Adrenal gland (tissue), 12 donors: ENCODE results near the gene KIF15. TPM values are rescaled to one million over a fixed set of nuclear protein-coding genes. Genes with fewer than 3 reads are reported as not detected.

Experiments used
- DNase-seq, 7 donors: peaks; one replicate each; pipeline ENCODE4 v3.0.0-alpha.2; 2019 to 2020
- H3K27ac ChIP-seq, 5 donors: fragments of 200-600 bp; sonication (generic) in 4 of 5; 1 replicate in 3 of 5; 2 replicates in 2 of 5; pipeline versions ENCODE4 v1.5.1 to v1.8.0; 2016 to 2020; ENCODE audit warnings: mild to moderate bottlenecking in 1 of 5
- H3K27me3 ChIP-seq: fragments of 200-600 bp; 2 replicates; pipeline ENCODE4 v1.8.0; 2021
- H3K36me3 ChIP-seq, 2 donors: fragments of 200-600 bp; replicated peaks in 1 of 2; 1 replicate in 1 of 2; 2 replicates in 1 of 2; pipeline versions ENCODE4 v1.5.1 to v1.8.0; 2018 to 2022
- H3K4me1 ChIP-seq, 2 donors: fragments of 200-600 bp; replicated peaks in 1 of 2; 1 replicate in 1 of 2; 2 replicates in 1 of 2; pipeline versions ENCODE4 v1.5.1 to v1.8.0; 2018 to 2021
- H3K4me3 ChIP-seq, 4 donors: fragments of 200-600 bp; sonication (generic) in 3 of 4; one replicate each; pipeline ENCODE4 v1.5.1; 2016 to 2018
- H3K9me3 ChIP-seq, 3 donors: fragments of 200-600 bp; sonication (generic) in 1 of 3; replicated peaks in 1 of 3; 1 replicate in 2 of 3; 2 replicates in 1 of 3; pipeline versions ENCODE4 v1.5.1 to v1.8.0; 2016 to 2021
- CTCF ChIP-seq, 6 experiments: fragments of 450-650 bp in 4 of 6; fragments of 200-600 bp in 2 of 6; sonication (generic) in 1 of 6; IDR thresholded peaks; 1 replicate in 5 of 6; 2 replicates in 1 of 6; pipeline versions ENCODE4 v1.5.1 to v1.8.0; 2016 to 2021; ENCODE audit warnings: antibody characterized with exemption in 6 of 6, mild to moderate bottlenecking in 2 of 6, moderate library complexity in 1 of 6
- POLR2A ChIP-seq, 2 donors: fragments of 450-650 bp; IDR thresholded peaks; one replicate each; pipeline ENCODE4 v1.6.1; 2017; ENCODE audit warnings: antibody characterized with exemption in 2 of 2, mild to moderate bottlenecking in 2 of 2, moderate library complexity in 1 of 2
- WGBS, 4 donors: extraction: QIAGEN DNeasy Blood & Tissue Kit in 2 of 4; methylation state at CpG; one replicate each; pipeline versions ENCODE4 v1.1.5 to v1.1.7; 2013 to 2017; 5-methylcytosine and 5-hydroxymethylcytosine counted together
- intact Hi-C, 2 donors: fragments of 100-400 bp; cut with DNase I; formaldehyde crosslinking; loops; one replicate each; pipeline versions ENCODE4 v1.14.1 to v1.15.0; 2022 to 2023
- polyA plus RNA-seq, 3 donors: library from polyadenylated mRNA; stranded (reverse); fragments of 200-250 nt in 2 of 3; fragments of 350-450 nt in 1 of 3; fragmentation: Illumina TruSeq in 1 of 3; extraction: RNeasy Lipid Tissue Mini Kit (QIAGEN cat#74804) in 1 of 3; gene quantifications; one replicate each; pipeline ENCODE4 v1.2.3, GENCODE V29; 2013 to 2014
- total RNA-seq, 9 donors: library from RNA; depleted of rRNA in 4 of 9; stranded (reverse); fragments of >200 nt in 4 of 9; fragments of 120-200 nt in 1 of 9; fragmentation: NEBNext Ultra II Directional in 1 of 9; extraction: Animal tissue kit (Norgen Biotek cat#: 25700) in 1 of 9; gene quantifications; one replicate each; pipeline versions ENCODE4 v1.1.0 to v1.2.4, GENCODE V29; 2013 to 2023
- donor health status: healthy with polysubstance abuse.
- donor health status: Bipolar disorder and iron deficiency.
- donor health status: DM: yes; HTN: yes; CAD: no.
- donor health status: DM: no; HTN: no; CAD: no.
- donor health status: DM: no; HTN: no; CAD: no.
- donor health status: DM: yes; HTN: yes; CAD: no.

Gene KIF15
- total and polyA plus RNA-seq, 12 donors: 0.20 to 10.2 (median 0.65) TPM

GRCh38 chr3:44886561-44886960, 125.0 kb downstream of the KIF15 start:
- intact Hi-C loops: no loop called here
- Histone ChIP-seq H3K27ac (no peak overlapping the region), H3K4me1 (no peaks in the 10 kb centered on the region), H3K36me3 (no peaks in the 10 kb centered on the region), H3K27me3 (peaks cover 6% of the 10 kb centered on the region), H3K9me3 (no peaks in the 10 kb centered on the region), H3K4me3 (no peak overlapping the region)
- WGBS, 4 donors: 66 to 73% (median 70%) methylated on average over 3 of the region's 3 CpGs
- TF ChIP-seq POLR2A (IDR thresholded peaks at IDR 0.05): no peak
- TF ChIP-seq CTCF (IDR thresholded peaks at IDR 0.05): no peak
- DNase-seq: no peak

DNA sequence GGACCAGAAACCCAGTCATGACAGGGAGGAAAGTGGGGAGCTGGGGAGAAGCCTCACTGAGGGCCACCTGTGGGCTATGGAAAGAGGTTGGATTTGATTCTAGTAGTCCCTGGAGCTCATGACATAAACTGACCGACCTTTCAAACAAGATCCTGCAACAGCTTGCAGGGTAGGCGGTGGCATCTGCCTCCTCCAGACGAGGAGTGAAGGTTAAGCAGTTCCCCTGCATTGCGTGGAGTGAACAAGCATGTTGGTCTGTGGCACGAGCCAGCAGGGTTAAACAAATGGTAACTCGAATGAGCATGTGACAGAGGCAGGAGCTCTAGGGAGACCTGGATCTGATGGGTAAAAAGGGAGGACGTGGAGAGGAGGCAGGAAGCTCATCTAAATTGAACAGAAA, 125.5 kb downstream of the KIF15 start:
- Histone ChIP-seq H3K27me3 (peaks cover 6% of the 10 kb centered on the region), H3K9me3 (no peaks in the 10 kb centered on the region), H3K36me3 (no peaks in the 10 kb centered on the region), H3K27ac (no peak overlapping the region), H3K4me3 (no peak overlapping the region), H3K4me1 (no peaks in the 10 kb centered on the region)
- TF ChIP-seq POLR2A (IDR thresholded peaks at IDR 0.05): no peak
- no peak for TF ChIP-seq CTCF (IDR thresholded peaks at IDR 0.05)
- WGBS, 4 donors: 58 to 73% (median 72%) methylated on average over 7 of the region's 7 CpGs
- DNase-seq: no peak
- intact Hi-C loops: no loop called here

DNA sequence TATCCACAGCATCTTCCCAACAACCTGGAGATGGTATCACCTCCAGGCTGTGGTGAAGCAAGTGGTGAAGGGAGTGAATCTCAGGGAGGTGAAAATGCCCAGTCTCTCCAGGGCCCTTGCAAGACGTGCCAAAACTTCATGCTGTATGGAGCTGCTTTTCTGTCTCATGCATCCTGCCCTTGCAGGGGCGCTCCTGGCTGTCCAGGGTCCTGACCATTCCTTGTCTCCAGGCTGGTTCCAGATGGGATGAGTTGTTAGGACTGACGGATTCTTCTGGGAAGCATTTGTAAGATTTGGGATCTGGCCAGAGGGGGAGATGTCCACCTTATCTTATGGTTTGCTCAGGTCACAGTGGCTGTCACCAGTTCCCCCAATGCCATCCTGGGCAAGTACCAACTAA, 128.7 kb downstream of the KIF15 start:
- Histone ChIP-seq H3K27ac (no peak overlapping the region), H3K4me1 (no peaks in the 10 kb centered on the region), H3K9me3 (no peaks in the 10 kb centered on the region), H3K36me3 (no peaks in the 10 kb centered on the region), H3K27me3 (no peaks in the 10 kb centered on the region), H3K4me3 (no peak overlapping the region)
- no peak for DNase-seq
- 44 to 62% (median 54%) methylated on average over 1 to 3 of the region's 3 CpGs for WGBS, 4 donors
- intact Hi-C loops: no loop called here
- TF ChIP-seq CTCF (IDR thresholded peaks at IDR 0.05): no peak
- no peak for TF ChIP-seq POLR2A (IDR thresholded peaks at IDR 0.05)

- Histone ChIP-seq H3K27me3 (no peaks in the 10 kb centered on the region), H3K36me3 (no peaks in the 10 kb centered on the region), H3K27ac (no peak overlapping the region), H3K4me1 (no peaks in the 10 kb centered on the region), H3K4me3 (no peak overlapping the region), H3K9me3 (no peaks in the 10 kb centered on the region)
- 54 to 74% (median 71%) methylated on average over 3 of the region's 3 CpGs for WGBS, 4 donors
- intact Hi-C loops: no loop called here
- TF ChIP-seq CTCF (IDR thresholded peaks at IDR 0.05) (no peak), POLR2A (IDR thresholded peaks at IDR 0.05) (no peak)
- DNase-seq: no peak
Observed at GRCh38 chr3:44890852-44891251, 129.3 kb downstream of the KIF15 start.
